SH-SY5Y (cell line): ENCODE measurements around the gene NSD2.

ENCODE experiments used
- GATA2 ChIP-seq: IDR thresholded peaks from 2 replicates; pipeline ENCODE4 v1.6.1; 2011; ENCODE audit warnings: mild to moderate bottlenecking, low read depth, low read length
- GATA3 ChIP-seq: IDR thresholded peaks from 2 replicates; pipeline ENCODE4 v1.6.1; 2011; ENCODE audit warnings: low read depth, mild to moderate bottlenecking, low read length, moderate library complexity

GRCh38 chr4:1987296-1987695, 116.1 kb downstream of the NSD2 start:
- no peak for TF ChIP-seq GATA2
- TF ChIP-seq GATA3 = no peak
